HG02885 (cell line): ENCODE measurements around the gene MIX23.
A peak's percentile ranks its signal among the peaks of the same experiment; 100 is the strongest.
"Not testable (repeated sequence)": the region's sequence is repeated elsewhere in the genome, so short reads cannot be mapped to it uniquely, and the experiment has no call there.

Experiments used
- ATAC-seq: cut with Tn5 transposase; IDR thresholded peaks from one replicate; pipeline ENCODE4 v1.9.1; 2021; ENCODE audit warnings: mild to moderate bottlenecking; ENCODE audit not compliant: unreplicated experiment, poor library complexity

The MIX23 gene

GRCh38 chr3:122392868-122393844 lies 10.1 kb upstream of the MIX23 start:
- no peak for ATAC-seq

GRCh38 chr3:122391681-122392446 lies 8.8 kb upstream of the MIX23 start:
- ATAC-seq, result no peak

- no peak for ATAC-seq
These were observed 7.6 kb upstream of the MIX23 start for GRCh38 chr3:122390665-122391064.

- no peak for ATAC-seq
These were observed 6.9 kb upstream of the MIX23 start for GRCh38 chr3:122389892-122390291.

- no peak for ATAC-seq
These were observed 6.2 kb upstream of the MIX23 start for GRCh38 chr3:122389197-122389596.

GRCh38 chr3:122387709-122388108 lies 4.7 kb upstream of the MIX23 start:
- ATAC-seq, result no peak

GRCh38 chr3:122383771-122384697 lies 1.0 kb upstream of the MIX23 start, which contains the start of gene FAM162A:
Gene FAM162A (plus strand): TSS chr3:122384182. CDS start chr3:122384266, 84 bp downstream.
- ATAC-seq, result peak; percentile 93

GRCh38 chr3:122377975-122378374 lies 5.1 kb downstream of the MIX23 start:
- no peak for ATAC-seq

- no peak for ATAC-seq
These were observed 9.0 kb downstream of the MIX23 start for GRCh38 chr3:122374034-122374433.

GRCh38 chr3:122366379-122366749 lies 16.7 kb downstream of the MIX23 start:
- no peak for ATAC-seq

- not testable (repeated sequence) for ATAC-seq
These were observed 17.3 kb downstream of the MIX23 start for GRCh38 chr3:122365582-122366378.

- ATAC-seq, result no peak
These were observed 18.0 kb downstream of the MIX23 start for GRCh38 chr3:122365073-122365472.

- no peak for ATAC-seq
These were observed 18.5 kb downstream of the MIX23 start for GRCh38 chr3:122364490-122364889.

- ATAC-seq, result no peak
These were observed 21.0 kb downstream of the MIX23 start for GRCh38 chr3:122362026-122362425.

- no peak for ATAC-seq
These were observed 24.4 kb downstream of the MIX23 start for GRCh38 chr3:122358703-122359032.

GRCh38 chr3:122357828-122358702 lies 25.0 kb downstream of the MIX23 start:
- no peak for ATAC-seq

GRCh38 chr3:122356402-122356801 lies 26.6 kb downstream of the MIX23 start:
- no peak for ATAC-seq

- ATAC-seq, result no peak
These were observed 27.4 kb downstream of the MIX23 start for GRCh38 chr3:122355612-122356011.
